ENCODE measurements around the gene NCOA6.

Gene NCOA6

GRCh38 chr20:34774449-34774848 is 51.0 kb downstream of the NCOA6 start:
- TF ChIP-seq POLR2A (IDR thresholded peaks at IDR 0.05; ENCODE audit: low read length) (no peak), GATA1 (IDR thresholded peaks at IDR 0.05; ENCODE audit: low read depth, low read length) (no peak)
- no peak for DNase-seq

- DNase-seq = no peak
- no peak for TF ChIP-seq GATA1 (IDR thresholded peaks at IDR 0.05; ENCODE audit: low read depth, low read length)
- no peak for TF ChIP-seq POLR2A (IDR thresholded peaks at IDR 0.05; ENCODE audit: low read length)
Measured at GRCh38 chr20:34773726-34774125, 51.7 kb downstream of the NCOA6 start.

GRCh38 chr20:34772437-34772836 is 53.0 kb downstream of the NCOA6 start:
- no peak for DNase-seq
- TF ChIP-seq POLR2A (IDR thresholded peaks at IDR 0.05; ENCODE audit: low read length) (no peak), GATA1 (IDR thresholded peaks at IDR 0.05; ENCODE audit: low read depth, low read length) (no peak)

GRCh38 chr20:34771680-34772081 is 53.8 kb downstream of the NCOA6 start:
- peak in 1 of 2 experiments; percentile 10 for DNase-seq
- no peak for TF ChIP-seq POLR2A (IDR thresholded peaks at IDR 0.05; ENCODE audit: low read length)
- no peak for TF ChIP-seq GATA1 (IDR thresholded peaks at IDR 0.05; ENCODE audit: low read depth, low read length)

- TF ChIP-seq POLR2A (IDR thresholded peaks at IDR 0.05; ENCODE audit: low read length) = no peak
- TF ChIP-seq GATA1 (IDR thresholded peaks at IDR 0.05; ENCODE audit: low read depth, low read length) = no peak
- no peak for DNase-seq
Measured at GRCh38 chr20:34768096-34768495, 57.4 kb downstream of the NCOA6 start.

GRCh38 chr20:34762031-34762555 is 63.4 kb downstream of the NCOA6 start:
- no peak for DNase-seq
- no peak for TF ChIP-seq POLR2A (IDR thresholded peaks at IDR 0.05; ENCODE audit: low read length)
- TF ChIP-seq GATA1 (IDR thresholded peaks at IDR 0.05; ENCODE audit: low read depth, low read length) = no peak

- DNase-seq = no peak
- TF ChIP-seq POLR2A (IDR thresholded peaks at IDR 0.05; ENCODE audit: low read length) = no peak
- TF ChIP-seq GATA1 (IDR thresholded peaks at IDR 0.05; ENCODE audit: low read depth, low read length) = no peak
Measured at GRCh38 chr20:34755367-34755766, 70.1 kb downstream of the NCOA6 start.

- TF ChIP-seq POLR2A (IDR thresholded peaks at IDR 0.05; ENCODE audit: low read length) = no peak
- TF ChIP-seq GATA1 (IDR thresholded peaks at IDR 0.05; ENCODE audit: low read depth, low read length) = no peak
- no peak for DNase-seq
Measured at GRCh38 chr20:34754611-34755010, 70.8 kb downstream of the NCOA6 start.

GRCh38 chr20:34753706-34754461 is 71.6 kb downstream of the NCOA6 start:
- DNase-seq = peak; percentile 13 to 23
- TF ChIP-seq GATA1 (IDR thresholded peaks at IDR 0.05; ENCODE audit: low read depth, low read length) = no peak
- TF ChIP-seq POLR2A (IDR thresholded peaks at IDR 0.05; ENCODE audit: low read length) = no peak

GRCh38 chr20:34751453-34751852 is 74.0 kb downstream of the NCOA6 start:
- no peak for TF ChIP-seq GATA1 (IDR thresholded peaks at IDR 0.05; ENCODE audit: low read depth, low read length)
- DNase-seq = no peak

- no peak for TF ChIP-seq GATA1 (IDR thresholded peaks at IDR 0.05; ENCODE audit: low read depth, low read length)
- no peak for TF ChIP-seq POLR2A (IDR thresholded peaks at IDR 0.05; ENCODE audit: low read length)
- no peak for DNase-seq
Measured at GRCh38 chr20:34750484-34750883, 75.0 kb downstream of the NCOA6 start.

- DNase-seq = no peak
- TF ChIP-seq GATA1 (IDR thresholded peaks at IDR 0.05; ENCODE audit: low read depth, low read length) = no peak
- TF ChIP-seq POLR2A (IDR thresholded peaks at IDR 0.05; ENCODE audit: low read length) = no peak
Measured at GRCh38 chr20:34748709-34749108, 76.7 kb downstream of the NCOA6 start.

- no peak for DNase-seq
- TF ChIP-seq GATA1 (IDR thresholded peaks at IDR 0.05; ENCODE audit: low read depth, low read length) = no peak
- no peak for TF ChIP-seq POLR2A (IDR thresholded peaks at IDR 0.05; ENCODE audit: low read length)
Measured at GRCh38 chr20:34747479-34747878, 78.0 kb downstream of the NCOA6 start.

GRCh38 chr20:34746674-34747073 is 78.8 kb downstream of the NCOA6 start:
- no peak for TF ChIP-seq POLR2A (IDR thresholded peaks at IDR 0.05; ENCODE audit: low read length)
- no peak for TF ChIP-seq GATA1 (IDR thresholded peaks at IDR 0.05; ENCODE audit: low read depth, low read length)
- no peak for DNase-seq

- peak; percentile 65 to 70 for DNase-seq
Measured at GRCh38 chr20:34744847-34745246, 80.6 kb downstream of the NCOA6 start.

More at GRCh38 chr20:34744847-34745246, 80.6 kb downstream of the NCOA6 start:
- TF ChIP-seq POLR2A (IDR thresholded peaks at IDR 0.05; ENCODE audit: low read length) (no peak), GATA1 (IDR thresholded peaks at IDR 0.05; ENCODE audit: low read depth, low read length) (no peak)
